Kidney (tissue), 14 donors: Measurements from ENCODE around the gene ALLC. TPM values are rescaled to one million over a fixed set of nuclear protein-coding genes. Genes with fewer than 3 reads are reported as not detected.

ENCODE experiments used
- DNase-seq, 5 donors: peaks; one replicate each; pipeline ENCODE4 v3.0.0-alpha.2; 2013 to 2020
- FAIRE-seq: peaks from 2 replicates; lab custom pipeline; 2012; peaks lifted over from hg19 to GRCh38; lab: Jason Lieb, UNC
- H3K27ac ChIP-seq, 2 donors: one replicate each; pipeline ENCODE4 v1.7.0; 2013; ENCODE audit warnings: low read depth in 2 of 2, low read length in 2 of 2, inconsistent platforms in 1 of 2
- H3K27me3 ChIP-seq: one replicate; pipeline ENCODE4 v1.7.1; 2013; ENCODE audit warnings: low read length, inconsistent platforms; ENCODE audit not compliant: control insufficient read depth, insufficient read depth
- H3K36me3 ChIP-seq, 3 donors: one replicate each; pipeline versions ENCODE4 v1.7.0 to v1.7.1; 2013; ENCODE audit warnings: low read length in 3 of 3, control low read depth in 1 of 3, inconsistent platforms in 1 of 3; ENCODE audit not compliant: insufficient read depth in 3 of 3, control insufficient read depth in 2 of 3
- H3K4me1 ChIP-seq, 3 donors: one replicate each; pipeline versions ENCODE4 v1.7.0 to v1.7.1; 2013; ENCODE audit warnings: low read length in 3 of 3, inconsistent platforms in 1 of 3, low read depth in 1 of 3; ENCODE audit not compliant: control insufficient read depth in 2 of 3, insufficient read depth in 2 of 3
- H3K4me3 ChIP-seq, 3 donors: one replicate each; pipeline versions ENCODE4 v1.7.0 to v1.8.1; 2013; ENCODE audit warnings: low read length in 3 of 3, control low read depth in 1 of 3, inconsistent platforms in 1 of 3
- H3K9ac ChIP-seq, 3 donors: one replicate each; pipeline versions ENCODE4 v1.7.0 to v1.7.1; 2013; ENCODE audit warnings: low read length in 3 of 3, control low read depth in 1 of 3, inconsistent platforms in 1 of 3
- H3K9me3 ChIP-seq, 3 donors: one replicate each; pipeline versions ENCODE4 v1.7.0 to v1.7.1; 2013; ENCODE audit warnings: low read length in 3 of 3, control low read depth in 1 of 3, inconsistent platforms in 1 of 3; ENCODE audit not compliant: control insufficient read depth in 2 of 3, insufficient read depth in 1 of 3
- intact Hi-C: fragments of 100-400 bp; cut with DNase I; formaldehyde crosslinking; loops from one replicate; pipeline ENCODE4 v1.11.1; 2022
- polyA plus RNA-seq: library from polyadenylated mRNA; stranded (reverse); fragments of 350-450 nt; fragmentation: Illumina TruSeq; extraction: RNeasy Lipid Tissue Mini Kit (QIAGEN cat#74804); gene quantifications from one replicate; pipeline ENCODE4 v1.2.3, GENCODE V29; 2014; ENCODE audit warnings: low read depth, low replicate concordance; ENCODE audit not compliant: insufficient read depth
- total RNA-seq: library from RNA; stranded (reverse); fragmentation: NEBNext Ultra II Directional; extraction: Animal tissue kit (Norgen Biotek cat#: 25700); gene quantifications from one replicate; pipeline ENCODE4 v1.2.1, GENCODE V29; 2021
- TF ChIP-seq, protein P1 (sequence below): IDR thresholded peaks from 3 replicates; pipeline ENCODE4 v1.5.1; 2012; ENCODE audit warnings: mild to moderate bottlenecking, moderate library complexity, borderline replicate concordance; ENCODE audit not compliant: insufficient read depth; ENCODE audit errors: extremely low read depth
- donor health status: control.
- donor health status: control.
- donor health status: control.
- donor health status: control.
- donor health status: control.
- donor health status: DM: yes; HTN: yes; CAD: no.
- donor health status: Normal renal cell carcinoma (clear cell type).

The ALLC gene
- total and polyA plus RNA-seq, 2 donors from 2014 or later: 1.3 TPM; not detected in 1

DNA sequence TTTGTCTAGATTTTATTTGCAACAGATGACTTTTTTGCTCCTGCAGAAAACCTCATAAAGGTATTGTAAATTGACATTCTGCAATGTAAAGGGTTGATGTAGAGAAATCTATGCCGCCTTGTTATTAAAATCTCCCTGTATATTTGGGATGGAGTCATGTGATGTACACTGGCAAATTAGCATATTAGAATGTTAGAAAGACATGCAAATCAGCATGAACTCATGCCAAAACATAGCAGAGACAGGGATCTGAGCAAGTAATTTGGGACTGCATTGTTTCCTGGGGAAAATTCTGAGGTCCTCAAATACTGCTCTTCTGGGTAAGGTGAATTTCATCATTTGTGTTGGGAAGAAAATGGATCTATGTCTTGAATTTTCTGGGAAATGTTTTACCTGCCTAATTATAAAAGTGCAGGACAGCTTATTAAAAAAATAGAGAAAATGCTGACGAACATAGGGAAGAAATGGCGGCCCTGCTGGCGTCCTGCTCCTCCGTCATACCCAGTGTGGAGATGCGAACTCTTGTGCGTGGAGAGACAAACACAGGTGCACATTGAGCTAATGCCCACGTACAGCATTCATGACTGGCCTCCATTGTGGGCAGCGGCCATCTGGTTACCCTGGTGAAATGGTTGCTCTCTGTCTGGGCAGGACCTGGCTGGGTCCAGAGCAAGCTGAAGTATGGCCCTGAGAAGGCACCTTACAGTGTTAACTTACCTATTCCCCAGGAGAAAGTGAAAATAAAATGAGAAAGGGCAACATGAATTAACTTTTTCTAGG is 16.3 kb downstream of the ALLC start:
- H3K36me3 ChIP-seq: no peaks in the 10 kb centered on the region
- no peaks in the 10 kb centered on the region for H3K4me1 ChIP-seq
- H3K4me3 ChIP-seq: no peak overlapping the region
- TF ChIP-seq, protein P1, sequence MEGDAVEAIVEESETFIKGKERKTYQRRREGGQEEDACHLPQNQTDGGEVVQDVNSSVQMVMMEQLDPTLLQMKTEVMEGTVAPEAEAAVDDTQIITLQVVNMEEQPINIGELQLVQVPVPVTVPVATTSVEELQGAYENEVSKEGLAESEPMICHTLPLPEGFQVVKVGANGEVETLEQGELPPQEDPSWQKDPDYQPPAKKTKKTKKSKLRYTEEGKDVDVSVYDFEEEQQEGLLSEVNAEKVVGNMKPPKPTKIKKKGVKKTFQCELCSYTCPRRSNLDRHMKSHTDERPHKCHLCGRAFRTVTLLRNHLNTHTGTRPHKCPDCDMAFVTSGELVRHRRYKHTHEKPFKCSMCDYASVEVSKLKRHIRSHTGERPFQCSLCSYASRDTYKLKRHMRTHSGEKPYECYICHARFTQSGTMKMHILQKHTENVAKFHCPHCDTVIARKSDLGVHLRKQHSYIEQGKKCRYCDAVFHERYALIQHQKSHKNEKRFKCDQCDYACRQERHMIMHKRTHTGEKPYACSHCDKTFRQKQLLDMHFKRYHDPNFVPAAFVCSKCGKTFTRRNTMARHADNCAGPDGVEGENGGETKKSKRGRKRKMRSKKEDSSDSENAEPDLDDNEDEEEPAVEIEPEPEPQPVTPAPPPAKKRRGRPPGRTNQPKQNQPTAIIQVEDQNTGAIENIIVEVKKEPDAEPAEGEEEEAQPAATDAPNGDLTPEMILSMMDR: no peak
- DNase-seq: no peak
- no peak overlapping the region for H3K27ac ChIP-seq
- no peaks in the 10 kb centered on the region for H3K27me3 ChIP-seq
- intact Hi-C loops: no loop called here
- H3K9me3 ChIP-seq: no peaks in the 10 kb centered on the region
- FAIRE-seq: no peak
- no peak overlapping the region for H3K9ac ChIP-seq

DNA sequence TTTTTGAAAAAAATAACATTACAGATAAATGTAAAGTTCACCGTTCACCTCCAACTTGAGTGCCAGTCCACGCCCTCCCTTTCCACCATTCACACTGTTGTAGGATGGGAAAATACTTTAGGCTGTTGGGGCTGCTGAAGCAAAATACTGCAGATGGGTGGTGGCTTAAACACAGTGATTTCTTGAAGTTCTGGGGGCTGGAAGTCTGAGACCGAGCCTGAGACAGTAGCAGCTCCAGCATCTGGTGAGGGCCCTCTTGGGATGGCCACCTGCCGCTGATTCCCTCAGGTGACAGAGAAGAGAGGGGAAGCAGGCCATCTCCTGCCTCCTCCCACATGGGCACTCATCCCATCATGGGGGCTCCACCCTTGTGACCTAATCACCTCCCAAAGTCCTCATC is 17.7 kb downstream of the ALLC start:
- Histone ChIP-seq H3K9ac (no peak overlapping the region), H3K4me3 (no peak overlapping the region), H3K27me3 (no peaks in the 10 kb centered on the region), H3K27ac (no peak overlapping the region), H3K36me3 (no peaks in the 10 kb centered on the region), H3K4me1 (no peaks in the 10 kb centered on the region), H3K9me3 (no peaks in the 10 kb centered on the region)
- DNase-seq (no peak), FAIRE-seq (no peak)
- intact Hi-C loops: no loop called here
- TF ChIP-seq, protein P1: no peak

DNA sequence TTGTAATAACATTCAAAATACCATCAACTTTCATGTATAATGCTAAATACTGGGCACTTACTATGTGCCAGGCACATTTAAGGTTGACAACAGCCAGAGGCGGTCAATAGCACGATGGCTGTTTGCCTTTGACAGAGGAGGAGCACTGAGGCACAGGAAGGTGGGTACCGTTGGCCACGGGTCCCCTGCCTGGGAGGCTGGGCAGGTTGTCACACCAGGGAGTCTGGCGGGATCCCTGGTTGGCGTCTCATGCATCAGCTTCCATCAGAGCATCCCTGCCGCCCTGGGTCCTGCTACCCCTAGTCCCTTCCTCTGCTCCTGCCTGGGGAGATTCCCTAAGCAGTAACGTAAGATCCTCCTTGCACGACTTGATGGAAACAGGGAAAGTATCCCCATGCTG is 19.4 kb downstream of the ALLC start:
- FAIRE-seq (no peak), DNase-seq (no peak)
- TF ChIP-seq, protein P1: no peak
- Histone ChIP-seq H3K9ac (no peak overlapping the region), H3K27me3 (no peaks in the 10 kb centered on the region), H3K4me3 (no peak overlapping the region), H3K36me3 (no peaks in the 10 kb centered on the region), H3K4me1 (no peaks in the 10 kb centered on the region), H3K27ac (no peak overlapping the region), H3K9me3 (no peaks in the 10 kb centered on the region)
- intact Hi-C loops: no loop called here
